ENCODE data around the gene TMEM86A.

DNA sequence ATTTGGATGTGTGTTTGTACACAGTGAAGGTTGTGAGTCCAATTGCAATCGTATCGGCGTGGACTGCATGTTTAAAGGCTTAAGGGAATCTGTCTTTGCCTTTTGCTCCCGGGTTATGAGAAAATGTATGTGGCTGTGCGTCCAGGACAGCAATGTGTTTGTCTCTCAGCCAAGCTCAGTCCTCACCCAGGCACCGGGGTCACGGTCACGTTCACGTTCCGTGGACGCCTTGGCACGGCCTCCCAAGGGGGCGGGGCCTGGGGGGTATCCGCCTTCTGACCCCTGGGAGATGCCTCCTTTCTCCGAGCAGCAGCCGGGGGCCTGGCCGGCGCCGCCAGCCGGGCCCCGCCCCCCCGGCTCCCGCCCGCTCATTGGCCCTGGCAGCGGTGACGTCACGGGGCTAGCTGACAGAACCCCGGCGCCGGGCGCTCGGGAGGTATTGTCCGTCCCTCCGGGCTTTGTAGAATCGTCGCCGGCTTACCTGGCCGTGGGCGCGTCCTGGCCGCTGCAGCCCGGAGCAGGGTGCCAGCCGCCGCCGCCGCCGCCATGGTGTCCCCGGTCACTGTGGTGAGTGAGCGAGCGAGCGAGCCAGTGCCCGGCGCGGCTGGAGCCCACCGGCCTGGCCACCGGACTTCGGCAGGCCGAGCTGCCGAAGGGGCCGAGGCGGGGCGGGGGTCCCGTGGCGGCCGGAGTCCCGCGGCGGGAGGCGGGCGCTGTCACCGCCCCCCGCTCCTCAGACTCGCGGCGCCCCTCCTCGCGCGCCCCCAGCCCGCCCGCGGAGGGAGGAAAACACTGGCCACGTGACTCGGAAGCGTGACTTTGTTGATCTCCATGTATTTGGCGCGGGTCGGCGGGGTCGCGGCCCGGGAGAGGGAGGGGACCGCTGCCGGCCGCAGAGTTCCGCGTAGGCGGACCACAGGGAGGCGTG, at the start of gene TMEM86A:
- TF ChIP-seq, protein P1, sequence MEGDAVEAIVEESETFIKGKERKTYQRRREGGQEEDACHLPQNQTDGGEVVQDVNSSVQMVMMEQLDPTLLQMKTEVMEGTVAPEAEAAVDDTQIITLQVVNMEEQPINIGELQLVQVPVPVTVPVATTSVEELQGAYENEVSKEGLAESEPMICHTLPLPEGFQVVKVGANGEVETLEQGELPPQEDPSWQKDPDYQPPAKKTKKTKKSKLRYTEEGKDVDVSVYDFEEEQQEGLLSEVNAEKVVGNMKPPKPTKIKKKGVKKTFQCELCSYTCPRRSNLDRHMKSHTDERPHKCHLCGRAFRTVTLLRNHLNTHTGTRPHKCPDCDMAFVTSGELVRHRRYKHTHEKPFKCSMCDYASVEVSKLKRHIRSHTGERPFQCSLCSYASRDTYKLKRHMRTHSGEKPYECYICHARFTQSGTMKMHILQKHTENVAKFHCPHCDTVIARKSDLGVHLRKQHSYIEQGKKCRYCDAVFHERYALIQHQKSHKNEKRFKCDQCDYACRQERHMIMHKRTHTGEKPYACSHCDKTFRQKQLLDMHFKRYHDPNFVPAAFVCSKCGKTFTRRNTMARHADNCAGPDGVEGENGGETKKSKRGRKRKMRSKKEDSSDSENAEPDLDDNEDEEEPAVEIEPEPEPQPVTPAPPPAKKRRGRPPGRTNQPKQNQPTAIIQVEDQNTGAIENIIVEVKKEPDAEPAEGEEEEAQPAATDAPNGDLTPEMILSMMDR (conservative IDR thresholded peaks at IDR 0.05): no peak
- TF ChIP-seq ZFX (IDR thresholded peaks at IDR 0.05): no peak; the same call in 1 of the 2 replicates

Measured in C4-2B (cell line).